Amygdala (tissue), 56 donors: Measurements from ENCODE around the gene PIP5K1C.

Source experiments
- DNase-seq, 56 donors: peaks; one replicate each; lab custom pipeline; 2025; lab: John Stamatoyannopoulos, UW

Gene PIP5K1C

DNA sequence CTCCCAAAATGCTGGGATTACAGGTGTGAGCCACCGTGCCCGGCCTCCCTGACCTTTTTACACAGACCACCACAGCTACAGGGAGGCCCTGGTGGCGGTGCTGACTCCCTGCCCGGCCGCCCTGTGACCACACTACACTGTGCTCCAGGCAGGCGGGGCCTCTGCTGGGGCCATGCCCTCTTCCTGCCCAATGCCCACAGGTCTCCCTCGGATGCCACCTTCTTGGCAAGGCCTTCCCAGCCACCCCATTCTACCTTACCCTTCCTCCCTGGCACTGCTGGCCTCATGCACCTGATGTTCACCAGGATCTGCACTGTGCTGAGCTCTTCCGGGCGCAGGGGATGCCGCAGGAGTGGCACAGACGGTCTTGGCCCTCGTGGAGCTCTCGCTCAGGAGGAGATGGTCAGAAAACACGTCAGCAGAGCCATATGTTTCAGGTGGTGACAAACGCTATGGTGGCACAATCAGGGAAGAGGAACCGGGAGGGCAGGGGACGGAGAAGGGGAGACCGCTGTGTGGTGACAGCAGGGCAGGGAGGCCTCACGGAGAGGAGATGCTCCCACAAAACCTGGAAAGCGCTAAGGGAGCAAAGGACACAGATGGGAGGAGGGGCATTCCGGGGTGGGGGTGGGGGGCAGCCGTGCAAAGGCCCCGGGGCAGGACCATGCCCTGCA lies 4.1 kb downstream of the PIP5K1C start:
- no peak for DNase-seq

GRCh38 chr19:3695124-3695733 lies 5.0 kb downstream of the PIP5K1C start:
- no peak for DNase-seq

DNA sequence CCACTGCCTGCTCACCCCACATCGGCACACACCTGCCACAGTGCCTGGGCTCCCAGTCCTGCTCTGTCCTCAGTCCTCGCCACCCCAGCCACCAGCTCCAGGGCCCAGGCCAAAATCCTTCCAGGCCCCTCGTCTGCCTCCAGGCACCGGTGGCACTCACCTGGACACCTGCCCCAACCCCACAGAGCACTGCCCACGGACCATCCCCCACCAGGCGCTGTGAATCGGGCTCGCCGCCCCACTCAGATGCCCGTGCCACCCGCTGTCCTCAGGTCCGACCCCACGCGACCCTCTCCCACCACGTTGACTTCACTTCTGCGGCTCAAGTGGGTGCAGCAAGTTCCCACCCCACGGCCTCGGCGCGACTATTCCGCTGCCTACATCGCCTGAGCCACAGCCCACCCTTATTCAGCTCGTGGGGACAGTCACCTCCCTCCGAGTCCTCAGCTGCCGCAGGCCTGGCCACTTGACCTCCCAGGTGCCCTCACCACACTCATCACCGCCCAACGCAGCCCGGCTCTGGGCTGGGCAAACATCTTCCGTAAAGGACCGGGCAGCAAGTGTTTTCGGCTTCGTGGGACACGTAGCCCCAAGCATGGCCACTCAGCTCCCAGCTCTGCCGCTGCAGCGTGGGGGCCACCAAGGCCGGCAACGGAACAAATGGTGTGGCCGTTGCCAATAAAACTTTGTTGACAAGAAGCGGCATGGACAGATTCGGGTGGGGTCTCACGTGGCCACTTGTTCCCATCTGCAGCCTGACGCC lies 5.7 kb downstream of the PIP5K1C start:
- DNase-seq: no peak

- DNase-seq: no peak
These were observed 7.0 kb downstream of the PIP5K1C start for GRCh38 chr19:3693025-3693925.

DNA sequence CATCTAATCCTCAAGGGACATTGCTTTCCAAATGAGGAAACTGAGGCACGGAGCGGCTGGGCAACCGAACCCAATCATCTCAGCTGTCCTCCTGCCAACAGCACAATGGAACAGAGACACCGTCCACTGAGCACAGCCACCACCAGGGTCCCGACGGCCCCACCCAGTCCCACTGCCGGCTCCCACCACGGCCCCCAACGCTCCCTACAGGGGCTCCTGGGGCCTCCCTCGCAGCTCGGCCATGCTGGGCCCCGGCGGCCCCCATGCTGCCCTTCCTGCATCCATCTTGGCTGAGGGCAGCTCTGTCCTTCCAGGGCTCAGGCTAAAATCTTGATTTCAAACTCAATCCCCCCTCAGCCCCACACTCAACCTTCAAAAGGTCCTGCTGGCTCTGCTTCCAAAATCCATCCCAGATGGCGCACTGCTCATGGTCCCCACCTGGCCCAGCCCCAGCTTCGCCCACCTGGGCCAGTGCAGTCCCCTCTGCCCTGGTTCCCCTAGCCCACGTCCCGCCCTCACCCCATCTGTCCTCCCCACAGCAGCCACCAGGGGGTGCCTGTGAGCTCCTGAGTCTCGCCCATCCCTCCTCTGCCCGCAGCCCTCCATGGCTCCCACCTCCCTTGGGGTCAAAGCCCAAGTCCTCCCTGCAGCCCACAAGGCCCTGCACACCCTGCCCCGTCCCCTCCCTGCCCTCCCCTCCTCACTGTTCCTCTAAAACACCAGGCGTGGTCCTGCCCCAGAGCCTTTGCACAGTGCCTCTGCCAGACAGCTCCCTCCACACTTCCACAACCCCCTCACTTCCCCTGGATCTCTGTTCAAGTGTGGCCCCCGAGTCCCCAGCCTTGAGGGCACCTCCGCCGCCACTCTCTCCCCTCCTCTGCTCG lies 7.9 kb downstream of the PIP5K1C start:
- DNase-seq: no peak

- DNase-seq: no peak
These were observed 8.5 kb downstream of the PIP5K1C start for GRCh38 chr19:3691726-3692125.

DNA sequence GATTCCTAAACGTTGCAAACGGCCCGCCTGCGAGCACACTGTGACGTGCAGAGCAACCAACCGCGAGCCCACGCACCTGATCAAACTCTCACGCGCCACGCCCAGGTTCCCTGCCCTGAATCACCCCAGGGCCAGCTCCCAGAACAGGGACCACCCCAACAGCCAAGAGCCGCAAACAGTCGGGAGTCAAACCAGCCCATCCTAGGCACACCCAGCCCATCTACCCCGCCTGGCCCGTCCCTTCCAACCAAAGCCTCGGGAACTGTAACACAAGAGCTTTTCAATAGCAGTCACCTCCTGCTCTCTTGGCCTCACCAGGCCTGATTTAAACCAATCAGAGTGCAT lies 8.9 kb downstream of the PIP5K1C start:
- DNase-seq: no peak

DNA sequence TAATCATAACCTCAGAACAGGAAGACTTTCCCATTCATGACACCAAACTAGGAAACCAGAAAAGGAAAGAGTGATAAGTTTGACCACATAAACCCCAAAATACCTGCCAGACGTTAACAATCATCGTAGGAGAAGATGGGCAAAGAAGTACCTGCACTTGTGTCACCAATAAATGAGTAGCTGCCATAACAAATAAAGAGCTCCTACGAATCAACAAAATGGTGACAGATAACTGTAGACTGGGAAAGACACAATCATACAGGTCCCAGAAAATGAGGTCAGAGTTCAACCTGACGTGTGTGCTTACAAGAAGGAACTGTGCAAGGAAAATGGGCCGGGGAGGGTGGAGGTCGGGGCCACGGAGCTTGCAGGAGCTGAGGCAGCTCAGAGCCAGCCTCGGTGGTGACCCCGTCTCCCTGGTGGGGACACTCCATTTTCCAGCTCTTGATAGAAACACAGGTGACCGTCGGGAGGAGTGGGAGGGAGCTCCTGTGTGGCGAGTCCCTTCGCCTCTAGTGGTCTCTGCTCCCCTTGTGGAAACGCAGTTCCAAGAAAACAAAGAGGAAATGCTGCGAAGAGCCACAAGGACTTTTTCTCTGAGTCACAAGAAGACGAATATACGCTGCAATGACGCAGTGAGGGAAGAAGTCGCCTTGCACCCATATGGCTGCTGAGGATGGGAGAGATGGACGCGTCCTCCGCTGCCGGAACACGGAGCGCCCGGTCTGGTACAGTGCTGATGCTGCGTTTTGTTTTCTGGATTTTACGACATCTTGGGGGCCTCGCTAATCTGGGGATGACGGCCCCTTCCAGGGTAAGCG lies 9.5 kb downstream of the PIP5K1C start:
- no peak for DNase-seq

DNA sequence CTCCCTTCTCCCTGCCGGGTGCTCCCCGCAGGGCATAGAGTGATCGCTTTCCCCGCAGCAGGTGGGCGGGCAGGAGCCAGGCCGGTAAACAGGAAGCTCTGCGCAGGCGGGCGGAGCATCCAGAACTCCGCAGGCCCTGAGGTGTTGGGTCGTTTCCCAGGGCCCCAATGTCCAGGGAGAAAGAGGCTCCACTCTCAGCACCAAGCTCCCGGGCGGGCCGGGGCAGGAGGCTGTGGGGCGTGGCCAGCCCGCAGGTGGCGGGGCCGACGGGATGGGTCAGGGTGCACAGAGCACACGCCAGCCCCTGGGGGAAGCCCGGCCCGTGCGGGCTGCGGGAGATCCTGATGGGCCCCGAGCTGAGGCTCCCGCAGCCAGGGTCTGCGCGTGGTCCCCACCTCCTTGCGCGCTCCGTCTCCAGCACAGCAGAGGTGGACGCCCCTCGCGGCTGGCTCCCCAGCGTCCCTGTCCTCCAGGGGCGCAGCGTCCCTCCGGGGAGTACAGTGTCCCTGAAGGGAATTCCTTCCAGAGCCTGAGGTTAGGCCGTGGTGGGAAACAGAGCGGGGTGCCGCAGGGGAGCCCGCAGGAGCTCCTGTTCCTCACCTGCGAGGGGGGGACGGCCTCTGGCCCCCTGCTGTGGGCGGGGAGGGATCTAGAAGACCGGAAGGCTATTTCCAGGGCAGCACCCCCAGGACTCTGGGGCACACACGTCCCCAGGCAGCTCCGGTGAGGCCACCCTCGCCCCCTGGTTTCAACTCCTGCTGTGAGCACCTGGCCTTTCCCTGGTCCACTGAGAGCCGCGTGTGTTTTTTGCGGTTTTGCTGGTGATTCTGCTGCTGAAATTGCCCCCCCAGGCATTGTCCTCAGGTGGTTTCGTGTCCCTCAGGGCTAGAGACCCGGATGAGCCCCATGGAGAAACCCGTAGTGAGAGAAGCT lies 12.2 kb downstream of the PIP5K1C start:
- no peak for DNase-seq

DNA sequence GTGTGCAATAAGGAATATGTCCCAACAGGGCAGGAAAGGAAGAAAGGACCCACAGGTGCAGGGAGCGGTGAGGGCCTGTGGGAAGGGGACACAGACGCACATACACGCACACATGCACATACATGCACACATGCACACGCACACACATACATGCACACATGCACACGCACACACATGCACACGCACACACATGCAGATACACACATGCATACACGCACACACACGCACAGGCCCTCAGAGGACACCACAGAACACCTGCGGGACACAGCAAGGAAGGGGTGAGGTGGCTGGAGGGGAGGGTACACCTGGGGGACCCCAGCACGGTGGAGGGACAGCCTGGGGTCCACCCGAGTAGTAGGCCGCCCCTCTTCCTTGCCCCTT lies 12.9 kb downstream of the PIP5K1C start:
- DNase-seq: no peak

GRCh38 chr19:3684817-3685410 lies 15.4 kb downstream of the PIP5K1C start:
- DNase-seq: no peak

- DNase-seq: peak in 10 of 56 donors; percentile 14 to 38 (median 26)
These were observed 16.0 kb downstream of the PIP5K1C start for GRCh38 chr19:3684054-3684816.

GRCh38 chr19:3683405-3684053 lies 16.7 kb downstream of the PIP5K1C start:
- DNase-seq: no peak

- DNase-seq: no peak
These were observed 17.4 kb downstream of the PIP5K1C start for GRCh38 chr19:3682741-3683404.

- no peak for DNase-seq
These were observed 18.0 kb downstream of the PIP5K1C start for GRCh38 chr19:3682286-3682685.

DNA sequence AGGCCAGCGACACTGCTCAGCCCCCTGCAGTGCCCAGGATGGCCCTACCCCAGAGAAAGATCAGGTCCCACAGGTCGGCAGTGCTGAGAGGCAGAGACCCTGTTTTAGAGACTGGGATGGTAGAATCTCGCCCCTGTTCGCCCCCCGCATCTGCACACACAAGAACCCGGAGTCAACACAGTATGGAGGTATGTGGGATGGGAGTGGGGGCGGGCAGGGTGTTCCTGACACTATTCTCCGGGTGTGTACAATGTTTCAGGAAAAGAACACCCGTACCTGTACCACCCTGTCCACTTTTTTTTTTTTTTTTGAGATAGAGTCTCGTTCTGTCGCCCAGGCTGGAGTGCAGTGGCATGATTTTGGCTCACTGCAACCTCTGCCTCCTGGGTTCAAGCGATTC lies 19.3 kb downstream of the PIP5K1C start:
- no peak for DNase-seq
